GM21423 (cell line): ENCODE measurements around the gene ZMIZ2.
A peak's percentile ranks its signal among the peaks of the same experiment; 100 is the strongest.
"Not testable (repeated sequence)": the region's sequence is repeated elsewhere in the genome, so short reads cannot be mapped to it uniquely, and the experiment has no call there.

ENCODE experiments used
- ATAC-seq: cut with Tn5 transposase; IDR thresholded peaks from one replicate; pipeline ENCODE4 v1.9.1; 2021; ENCODE audit warnings: mild to moderate bottlenecking, moderate library complexity; ENCODE audit not compliant: unreplicated experiment

The ZMIZ2 gene

DNA sequence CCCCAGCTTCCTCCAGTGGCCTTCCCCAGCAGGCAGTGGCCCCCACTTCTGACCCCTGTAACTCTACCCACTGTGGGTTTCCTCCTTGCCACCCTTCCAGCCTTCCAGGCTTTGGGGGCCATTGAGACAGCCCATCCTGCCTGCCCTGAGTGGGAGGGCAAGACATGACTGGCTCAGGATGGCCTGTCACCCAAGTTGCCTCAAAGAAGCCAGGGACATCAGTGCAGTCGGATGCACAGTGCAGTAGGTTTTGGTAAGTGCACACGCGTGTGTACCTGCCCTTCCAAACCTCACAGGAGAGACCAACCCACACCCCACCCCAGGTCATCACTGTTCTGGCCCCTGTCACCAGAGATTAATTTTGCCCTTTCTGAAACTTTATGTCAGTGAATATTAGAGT lies 22.7 kb downstream of the ZMIZ2 start:
- no peak for ATAC-seq

DNA sequence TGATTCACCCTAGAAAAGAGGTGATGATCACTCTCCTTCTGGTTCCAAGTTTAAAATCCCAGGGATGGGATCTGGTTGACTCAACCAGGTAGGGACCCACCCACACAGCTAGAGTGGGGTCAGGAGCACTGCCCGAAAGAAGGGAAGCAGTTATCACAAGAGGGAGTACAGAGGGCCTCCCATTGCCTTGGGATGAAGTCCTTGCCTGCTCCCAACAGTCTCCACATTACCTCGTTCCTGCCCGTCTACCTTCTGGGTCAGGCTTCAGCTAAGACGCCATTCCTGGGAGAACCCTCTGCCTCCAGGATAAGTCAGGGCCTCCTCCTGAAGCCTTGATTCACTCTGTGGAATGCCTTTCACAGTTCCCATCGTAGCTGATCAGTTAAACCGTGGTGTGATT lies 23.8 kb downstream of the ZMIZ2 start:
- no peak for ATAC-seq

DNA sequence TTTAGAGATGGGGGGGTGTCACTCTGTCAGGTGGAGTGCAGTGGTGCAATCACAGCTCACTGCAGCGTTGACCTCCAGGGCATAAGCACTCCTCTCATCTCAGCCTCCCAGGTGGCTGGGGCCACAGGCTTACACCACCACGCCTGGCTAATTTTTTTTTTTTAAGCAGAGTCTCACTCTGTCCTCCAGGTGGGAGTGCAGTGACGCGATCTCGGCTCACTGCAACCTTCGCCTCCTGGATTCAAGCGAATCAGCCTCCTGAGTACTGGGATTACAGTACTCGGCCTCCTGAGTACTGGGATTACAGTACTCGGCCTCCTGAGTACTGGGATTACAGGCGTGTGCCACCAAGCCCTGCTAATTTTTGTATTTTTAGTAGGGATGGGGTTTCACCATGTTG lies 24.2 kb downstream of the ZMIZ2 start:
- ATAC-seq, result no peak

DNA sequence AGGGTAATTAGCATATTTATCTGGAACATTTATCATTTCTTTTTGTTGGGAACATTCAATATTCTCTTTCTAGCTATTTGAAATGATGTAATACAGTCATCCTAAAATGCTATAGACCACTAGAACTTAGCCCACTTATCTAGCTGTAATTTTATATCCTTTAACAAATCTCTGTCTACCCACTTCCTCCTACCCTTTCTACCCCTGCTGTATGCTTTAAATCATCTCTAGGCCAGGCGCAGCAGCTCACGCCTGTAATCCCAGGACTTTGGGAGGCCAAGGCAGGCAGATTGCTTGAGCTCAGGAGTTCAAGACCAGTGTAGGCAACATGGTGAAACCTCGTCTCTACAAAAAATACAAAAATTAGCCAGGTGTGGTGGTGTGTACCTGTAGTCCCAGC lies 25.8 kb downstream of the ZMIZ2 start:
- ATAC-seq, result not testable (repeated sequence)

DNA sequence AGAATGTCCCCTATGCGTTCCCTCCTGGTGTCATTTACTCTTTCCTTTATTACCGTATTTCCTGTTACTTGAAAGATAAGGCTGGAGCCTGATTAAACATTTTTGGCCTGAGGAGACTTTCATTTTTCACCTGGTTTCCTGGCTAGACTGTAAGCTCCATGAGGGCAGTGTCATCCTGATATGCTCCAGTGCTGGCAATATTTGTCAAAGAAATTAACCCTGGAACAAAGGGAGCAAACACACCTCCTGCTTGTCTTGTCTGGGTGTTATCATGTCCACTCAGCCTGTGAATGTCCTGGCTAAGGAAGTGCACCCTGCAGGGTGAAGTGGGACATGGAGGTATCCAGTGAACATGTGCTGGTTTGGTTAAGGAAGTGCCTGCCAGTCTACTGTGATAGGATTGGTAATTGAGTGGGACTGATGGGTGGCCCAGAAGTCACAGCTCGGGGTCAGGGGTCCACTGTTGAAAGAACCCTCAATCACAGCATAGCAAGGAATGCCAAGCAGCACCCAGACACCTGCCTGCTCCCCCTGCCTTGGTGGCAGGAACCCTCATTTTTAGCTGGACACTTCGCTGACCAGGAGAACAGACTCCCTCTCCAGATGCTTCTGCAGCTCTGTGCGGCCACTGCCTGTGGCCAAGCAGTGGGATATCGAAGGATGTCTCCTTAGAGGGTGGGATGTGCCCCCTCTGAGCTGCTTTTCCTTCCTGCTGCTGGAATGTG lies 26.9 kb downstream of the ZMIZ2 start:
- no peak for ATAC-seq

DNA sequence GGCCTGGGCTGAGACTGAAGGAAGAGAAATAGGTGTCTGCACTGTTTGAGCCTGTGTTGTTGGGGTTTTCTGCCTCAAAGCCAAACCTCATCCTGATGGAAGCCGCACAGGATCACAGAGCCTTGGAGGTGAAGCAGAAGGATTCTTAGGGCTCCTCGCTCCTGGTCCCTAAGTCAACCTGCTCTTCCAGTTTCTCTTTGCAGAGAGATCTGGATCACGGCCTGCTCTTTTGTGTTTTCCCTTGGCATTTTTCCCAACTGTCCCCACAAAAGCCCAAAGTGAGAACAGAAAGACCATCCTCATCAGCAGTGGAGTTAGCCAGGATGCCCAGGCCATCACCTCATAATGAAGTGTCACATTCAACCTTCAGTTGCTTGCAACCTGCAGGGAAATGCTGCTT lies 27.6 kb downstream of the ZMIZ2 start:
- no peak for ATAC-seq

DNA sequence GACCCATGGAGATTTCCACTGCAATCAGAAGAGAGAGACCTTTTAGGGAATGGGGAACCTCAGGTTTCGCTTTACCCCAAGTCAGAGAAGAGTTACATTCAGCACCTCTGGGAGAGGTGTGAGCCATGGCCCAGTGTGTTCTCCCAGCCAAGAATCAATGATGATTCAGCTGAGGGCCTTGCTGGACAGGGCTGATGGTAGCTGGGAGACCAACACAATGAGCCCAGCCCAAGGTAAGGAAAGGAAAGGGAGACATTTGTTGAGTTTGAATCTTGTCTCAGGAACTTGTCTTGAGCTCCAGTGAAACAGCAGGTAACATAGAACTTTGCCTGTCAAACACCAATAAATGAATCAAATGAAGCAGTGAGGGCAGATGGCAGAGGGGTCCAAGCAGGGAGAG lies 33.8 kb downstream of the ZMIZ2 start:
- no peak for ATAC-seq

DNA sequence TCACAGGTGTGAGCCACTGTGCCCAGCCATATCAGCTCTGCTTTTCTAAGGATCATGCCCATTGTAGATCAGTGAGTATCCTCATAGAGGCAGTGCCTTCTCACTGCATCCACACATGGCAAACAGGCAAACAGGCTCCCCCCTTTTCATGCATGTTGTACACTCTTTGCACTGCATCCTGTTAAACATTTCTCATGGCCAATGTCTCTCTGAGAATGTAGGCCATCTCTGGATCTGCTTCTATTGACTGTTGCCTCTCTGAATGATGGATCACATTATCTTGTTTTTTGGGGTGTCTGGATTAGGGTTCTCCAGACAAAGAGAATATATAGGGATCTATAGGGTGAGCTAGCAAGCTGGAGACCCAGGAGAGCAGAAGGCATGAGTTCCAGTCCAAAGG lies 34.8 kb downstream of the ZMIZ2 start:
- ATAC-seq, result no peak

DNA sequence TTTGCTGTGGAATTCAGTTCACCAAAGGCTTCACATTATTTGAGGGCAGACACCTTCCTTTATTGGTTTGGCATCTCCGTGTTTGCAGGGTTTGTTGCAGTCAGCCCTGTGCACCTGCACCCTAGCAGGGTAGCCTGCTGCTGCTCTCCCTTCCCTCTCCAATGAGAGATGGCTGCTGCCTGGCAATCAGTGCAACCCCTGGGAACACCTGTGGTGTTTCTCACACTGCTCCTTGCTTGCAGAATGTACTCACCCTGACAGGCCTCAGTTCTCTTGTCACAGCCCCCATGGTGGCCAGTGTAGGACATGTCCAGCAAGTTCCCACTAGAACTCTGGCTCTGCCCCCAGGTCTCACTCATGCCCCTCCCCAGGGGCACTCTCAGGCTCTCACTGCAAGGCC lies 35.7 kb downstream of the ZMIZ2 start:
- ATAC-seq, result no peak

DNA sequence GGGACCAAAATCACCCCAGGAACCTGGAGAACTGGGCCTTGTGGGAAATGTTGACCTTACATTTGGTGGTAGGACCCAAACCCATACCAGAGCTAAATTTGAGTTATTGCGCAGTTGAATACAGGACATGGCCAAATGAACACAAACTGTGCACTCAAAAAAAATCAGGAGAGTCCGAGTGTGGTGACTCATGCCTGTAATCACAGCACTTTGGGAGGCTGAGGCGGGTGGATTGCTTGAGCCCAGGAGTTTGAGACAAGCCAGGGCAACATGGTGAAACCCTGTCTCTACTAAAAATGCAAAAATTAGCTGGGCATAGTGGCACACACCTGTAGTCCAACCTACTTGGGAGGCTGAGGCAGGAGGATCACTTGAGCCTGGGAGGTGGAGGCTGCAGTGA lies 36.6 kb downstream of the ZMIZ2 start:
- ATAC-seq, result not testable (repeated sequence)

DNA sequence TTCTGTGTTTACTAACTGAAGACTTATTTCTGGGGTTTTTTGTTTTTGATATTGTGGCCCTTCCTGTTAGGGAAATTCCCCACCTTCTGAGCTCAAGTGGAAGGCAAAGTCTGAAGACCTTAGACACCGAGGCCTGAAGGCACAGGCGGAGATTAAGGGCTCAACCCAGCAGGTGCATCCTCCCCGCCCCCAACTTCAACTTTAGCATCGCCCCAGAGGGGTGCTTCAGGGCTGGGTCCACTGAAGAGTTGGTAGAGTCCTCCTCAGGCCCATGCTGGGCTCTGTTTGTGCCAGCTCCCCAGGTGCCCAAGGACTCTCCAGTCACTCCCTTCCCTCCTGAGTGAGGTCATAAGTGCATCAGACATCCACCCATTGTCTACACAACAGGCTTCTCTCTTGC lies 38.4 kb downstream of the ZMIZ2 start:
- ATAC-seq, result no peak

DNA sequence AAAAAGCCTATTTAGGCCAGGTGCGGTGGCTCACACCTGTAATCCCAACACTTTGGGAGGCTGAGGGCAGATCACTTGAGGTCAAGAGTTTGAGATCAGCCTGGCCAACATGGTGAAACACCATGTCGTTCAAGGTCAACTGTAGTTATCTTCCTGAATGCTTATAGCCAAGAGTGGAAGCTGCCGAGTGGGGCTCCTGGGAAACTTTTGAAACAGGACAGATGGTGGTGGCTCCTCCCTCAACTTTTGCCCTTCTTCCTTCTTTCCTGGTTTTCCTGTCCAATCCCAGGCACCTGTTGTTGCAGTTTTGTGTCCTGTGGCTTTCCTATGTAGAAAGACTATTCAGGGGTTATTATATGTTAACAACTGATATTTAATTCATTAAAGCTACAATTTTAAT lies 39.1 kb downstream of the ZMIZ2 start:
- ATAC-seq, result no peak

DNA sequence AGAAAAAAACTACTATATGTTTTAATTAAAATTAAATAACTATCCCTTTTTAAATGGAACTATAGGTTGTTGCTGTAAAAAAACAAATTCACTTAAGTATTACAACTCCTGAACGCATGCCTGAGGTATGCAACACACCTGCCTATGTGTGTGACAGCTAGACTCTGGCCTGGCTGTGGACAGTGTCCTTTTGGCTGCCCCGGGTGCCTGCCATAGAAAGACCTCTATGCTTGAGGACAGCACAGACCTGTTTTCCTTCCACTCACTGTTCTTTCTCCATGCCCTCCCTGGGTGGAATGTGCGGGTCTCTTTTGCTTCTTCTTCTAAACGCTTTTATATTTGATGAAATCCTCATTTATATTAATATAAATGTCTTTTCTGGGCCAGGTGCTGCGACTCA lies 41.3 kb downstream of the ZMIZ2 start:
- ATAC-seq, result no peak

DNA sequence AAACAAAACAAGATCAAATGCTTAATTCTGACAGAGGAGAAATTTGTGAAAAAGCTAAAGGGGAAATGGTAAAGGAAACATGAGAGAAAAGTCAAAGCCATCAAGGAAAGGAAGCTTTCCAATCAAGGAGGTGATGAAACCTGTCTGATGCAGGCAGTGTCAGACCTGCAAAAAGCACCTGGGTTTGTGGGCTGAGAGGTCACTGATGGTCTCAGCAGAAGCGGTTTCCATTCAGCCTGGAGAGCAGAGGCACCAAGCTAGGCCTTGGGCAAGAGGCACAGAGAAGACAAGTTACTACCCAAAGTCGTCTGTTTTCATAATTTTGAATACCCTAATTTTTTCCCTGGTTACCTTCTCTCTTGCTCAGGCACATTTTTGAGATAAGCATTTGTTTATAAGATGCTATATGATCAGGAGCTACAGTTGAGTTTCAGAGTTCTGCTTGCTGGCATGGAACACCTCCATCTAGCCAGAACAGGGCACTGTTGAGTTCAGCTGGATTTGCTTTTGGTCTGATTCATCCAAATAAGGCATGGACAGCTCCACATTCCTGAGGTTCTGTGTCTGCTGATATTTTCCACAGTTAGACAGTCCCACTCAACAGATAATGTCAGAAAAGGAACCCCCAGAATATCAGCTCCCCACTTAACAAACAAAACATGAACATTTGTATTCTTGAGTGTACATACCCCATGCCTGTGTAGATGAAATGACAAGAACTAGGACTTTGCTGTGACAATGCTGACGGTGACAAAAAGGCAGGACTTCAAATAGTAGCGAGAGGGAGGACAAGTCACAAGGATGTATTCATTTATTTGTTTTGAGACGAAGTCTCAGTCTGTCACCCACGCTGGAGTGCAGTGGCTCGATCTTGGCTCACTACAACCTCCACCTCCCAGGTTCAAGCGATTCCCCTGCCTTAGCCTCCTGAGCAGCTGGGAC lies 42.9 kb downstream of the ZMIZ2 start:
- ATAC-seq, result no peak

DNA sequence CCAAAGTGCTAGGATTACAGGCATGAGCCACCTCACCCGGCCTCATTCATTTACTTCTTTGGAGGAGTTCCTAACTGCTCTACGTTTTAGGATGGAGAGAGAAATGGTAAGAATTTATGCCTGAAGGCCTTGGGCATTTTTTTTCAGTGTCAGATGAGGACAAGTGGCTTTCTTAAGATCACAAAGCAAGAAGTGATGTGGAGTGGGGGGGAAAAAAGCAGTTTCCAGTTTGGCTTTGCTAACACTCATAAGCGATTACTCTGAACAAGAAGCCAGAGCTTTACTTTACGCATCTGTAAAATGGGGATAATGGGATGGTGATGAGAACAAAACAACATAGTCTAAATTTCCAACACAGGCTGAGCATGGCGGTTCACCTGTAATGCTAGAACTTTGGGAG lies 45.3 kb downstream of the ZMIZ2 start:
- no peak for ATAC-seq

DNA sequence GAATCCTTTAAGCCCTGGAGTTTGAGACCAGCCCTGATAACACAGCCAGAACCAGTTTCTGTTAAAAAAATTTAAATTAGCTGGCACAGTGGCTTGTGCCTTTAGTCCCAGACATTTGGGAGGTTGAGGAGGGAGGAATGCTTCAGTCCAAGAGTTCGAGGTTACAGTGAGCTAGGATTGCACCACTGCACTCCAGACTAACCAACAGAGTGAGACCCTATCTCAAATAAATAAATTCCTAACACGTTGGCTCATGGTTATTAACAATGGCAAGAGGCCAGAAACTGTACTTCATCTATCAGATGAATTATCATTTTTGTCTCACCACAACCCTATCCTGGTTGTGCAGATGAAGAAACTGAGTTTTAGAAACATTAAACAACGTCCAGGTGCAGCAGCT lies 45.7 kb downstream of the ZMIZ2 start:
- no peak for ATAC-seq

DNA sequence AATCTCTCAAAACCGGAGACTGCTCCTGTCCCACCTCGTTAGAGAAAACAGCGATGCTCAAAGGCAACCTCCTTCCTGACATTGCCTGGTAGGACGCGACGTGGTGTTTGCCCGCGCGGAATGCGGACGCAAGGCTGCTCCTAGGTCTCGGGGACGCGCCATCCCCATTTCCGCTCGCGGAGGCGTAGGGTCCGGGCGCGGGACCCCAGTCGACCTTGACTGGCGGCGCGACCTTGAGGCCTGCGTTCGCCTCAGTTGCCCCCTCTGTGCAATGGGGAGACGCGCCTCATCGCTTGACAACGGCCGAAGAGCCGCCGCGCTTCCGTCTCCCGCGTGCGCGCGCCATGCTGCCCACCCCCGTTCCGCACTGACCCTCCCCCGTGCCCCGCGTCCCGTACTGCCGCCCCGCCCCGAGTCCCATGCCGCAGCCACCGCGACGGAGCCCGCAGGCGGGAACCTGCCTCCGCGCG lies 47.4 kb downstream of the ZMIZ2 start:
- ATAC-seq, result peak; percentile 23

DNA sequence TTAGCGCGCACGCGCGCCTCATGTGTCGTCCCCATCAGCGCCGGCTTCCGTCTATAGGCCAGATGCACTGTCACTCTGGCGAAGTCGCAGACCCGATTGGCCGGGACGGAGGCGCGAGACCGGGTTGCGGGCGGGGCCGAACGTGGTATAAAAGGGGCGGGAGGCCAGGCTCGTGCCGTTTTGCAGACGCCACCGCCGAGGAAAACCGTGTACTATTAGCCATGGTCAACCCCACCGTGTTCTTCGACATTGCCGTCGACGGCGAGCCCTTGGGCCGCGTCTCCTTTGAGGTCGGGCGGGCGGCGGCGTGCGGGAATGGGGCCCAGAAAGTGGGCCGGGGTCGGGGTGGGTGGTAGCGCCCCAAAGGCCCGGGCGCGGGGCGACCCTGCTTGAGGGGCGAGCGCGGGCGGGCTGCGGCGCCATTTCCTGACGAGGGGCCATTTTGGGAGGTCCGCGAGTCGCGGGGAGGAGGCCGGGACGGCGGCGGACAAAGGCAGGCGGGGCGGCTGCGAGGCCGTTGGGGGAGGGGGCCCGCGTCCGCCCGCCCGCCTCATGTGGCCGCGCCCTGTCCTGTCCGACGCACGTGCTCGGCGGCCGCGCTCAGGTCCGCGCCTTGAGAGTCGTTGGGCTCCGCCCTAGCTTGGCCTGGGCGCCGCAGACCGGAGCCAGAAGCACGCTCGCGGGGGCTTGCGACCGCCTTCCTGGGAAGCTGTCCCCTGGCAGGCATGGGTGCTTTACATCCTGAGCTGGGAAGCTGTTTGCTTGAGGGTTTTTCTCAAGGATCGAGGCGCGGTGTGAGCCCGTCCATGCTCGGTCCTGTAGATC lies 48.1 kb downstream of the ZMIZ2 start, which contains the start of gene PPIA:
TSS of gene PPIA (plus strand) at position 178 of the 825 bp plus-strand sequence. CDS start at position 222, 44 bp downstream.
- ATAC-seq, result peak; percentile 91

DNA sequence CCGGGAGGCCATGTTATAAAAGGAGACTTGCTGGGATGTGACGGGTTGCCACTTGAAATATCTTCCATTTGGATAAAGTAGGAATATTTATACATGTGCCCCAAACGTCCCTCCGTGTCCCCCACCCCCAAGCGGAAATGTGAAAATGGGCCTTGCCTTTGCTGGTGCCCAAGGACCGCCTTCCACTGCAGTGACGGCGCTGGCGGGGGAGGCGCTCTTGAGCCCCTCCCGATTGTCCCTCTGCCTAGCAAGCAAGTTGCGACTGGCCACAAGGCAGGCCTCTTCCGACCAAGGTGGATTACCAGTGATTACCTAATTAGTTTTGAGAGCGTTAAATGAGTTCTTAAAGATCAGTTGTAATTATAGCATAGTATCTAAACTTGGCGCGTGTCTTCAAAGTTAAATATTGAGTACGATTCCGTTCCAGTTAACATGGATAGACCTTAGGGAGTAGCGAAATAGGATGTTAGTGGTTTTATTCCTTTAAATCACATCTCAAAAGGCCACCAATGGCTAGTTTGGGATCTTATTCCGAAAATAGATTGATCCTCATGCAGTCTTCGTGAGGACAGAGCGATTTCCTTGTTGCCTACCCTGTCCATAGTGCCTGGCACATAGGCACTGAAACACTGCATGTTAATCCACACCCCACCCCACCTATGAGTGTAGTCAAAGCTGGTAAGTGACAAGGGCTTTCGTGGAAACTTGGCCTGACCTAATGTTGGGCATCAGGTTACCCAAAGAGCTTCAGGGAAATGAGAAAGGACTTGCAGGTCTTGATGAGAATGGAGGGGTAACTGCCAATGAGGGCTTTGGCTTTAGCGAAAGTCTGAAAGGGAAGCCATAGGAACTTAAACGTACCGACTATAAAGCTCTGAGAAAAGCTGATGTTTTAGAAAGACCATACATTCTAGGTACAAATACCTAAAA lies 48.9 kb downstream of the ZMIZ2 start:
- ATAC-seq, result peak; percentile 43
